NOMO-1 (cell line): ENCODE measurements around the gene KCNH4.
"Not testable (repeated sequence)": the region's sequence is repeated elsewhere in the genome, so short reads cannot be mapped to it uniquely, and the experiment has no call there.

ENCODE experiments used
- DNase-seq, 2 experiments: peaks; one replicate each; lab custom pipeline; 2025; ENCODE audit not compliant: unreplicated experiment in 2 of 2; lab: John Stamatoyannopoulos, UW

The KCNH4 gene

GRCh38 chr17:42180922-42181850 lies at the start of gene KCNH4:
Gene KCNH4, minus strand, starts transcription at chr17:42181142. Its CDS starts 197 bp downstream, at chr17:42180945.
- DNase-seq, result peak; percentile 69 to 83

GRCh38 chr17:42230225-42230624 lies 49.3 kb upstream of the KCNH4 start:
- no peak for DNase-seq

- DNase-seq, result no peak
These were observed 47.1 kb upstream of the KCNH4 start for GRCh38 chr17:42227849-42228700.

GRCh38 chr17:42225646-42226045 lies 44.7 kb upstream of the KCNH4 start:
- DNase-seq, result peak in 1 of 2 experiments; percentile 3

GRCh38 chr17:42224651-42225050 lies 43.7 kb upstream of the KCNH4 start:
- DNase-seq, result no peak

- peak; percentile 53 to 62 for DNase-seq
These were observed 41.2 kb upstream of the KCNH4 start for GRCh38 chr17:42221886-42222745.

- DNase-seq, result not testable (repeated sequence)
These were observed 38.3 kb upstream of the KCNH4 start for GRCh38 chr17:42219280-42219679.

GRCh38 chr17:42214156-42214555 lies 33.2 kb upstream of the KCNH4 start:
- no peak for DNase-seq

- DNase-seq, result no peak
These were observed 31.4 kb upstream of the KCNH4 start for GRCh38 chr17:42212382-42212781.

- DNase-seq, result not testable (repeated sequence)
These were observed 31.0 kb upstream of the KCNH4 start for GRCh38 chr17:42211921-42212341.

- DNase-seq, result no peak
These were observed 29.1 kb upstream of the KCNH4 start for GRCh38 chr17:42210046-42210445.

- DNase-seq, result peak; percentile 44 to 86
These were observed 25.2 kb upstream of the KCNH4 start for GRCh38 chr17:42206153-42206612.

GRCh38 chr17:42203354-42203753 lies 22.4 kb upstream of the KCNH4 start:
- DNase-seq, result no peak

GRCh38 chr17:42202696-42203095 lies 21.8 kb upstream of the KCNH4 start:
- DNase-seq, result no peak

- DNase-seq, result no peak
These were observed 21.2 kb upstream of the KCNH4 start for GRCh38 chr17:42202159-42202558.

- DNase-seq, result no peak
These were observed 20.5 kb upstream of the KCNH4 start for GRCh38 chr17:42201458-42201772.

GRCh38 chr17:42200706-42201457 lies 19.9 kb upstream of the KCNH4 start:
- DNase-seq, result no peak

- DNase-seq, result no peak
These were observed 18.6 kb upstream of the KCNH4 start for GRCh38 chr17:42199416-42200011.

- DNase-seq, result peak; percentile 67 to 78
These were observed 18.0 kb upstream of the KCNH4 start for GRCh38 chr17:42198897-42199296.
